ENCODE data around the gene AVP.

Gene AVP

GRCh38 chr20:3123542-3123941, 39.0 kb upstream of the AVP start:
- no peak overlapping the region for H3K27ac ChIP-seq (ENCODE audit: low read depth, low read length)
- H3F3A ChIP-seq (ENCODE audit: insufficient read depth), result no peaks in the 10 kb centered on the region
- no peaks in the 10 kb centered on the region for H3K27me3 ChIP-seq (ENCODE audit: low read length)
- H3K79me2 ChIP-seq (ENCODE audit: insufficient read depth, low read length), result no peaks in the 10 kb centered on the region
- no peaks in the 10 kb centered on the region; the same call in 1 of the 2 replicates for H3K9me3 ChIP-seq (ENCODE audit: insufficient read depth, low read length)
- no peak for TF ChIP-seq EZH2phosphoT487 (conservative IDR thresholded peaks at IDR 0.05; ENCODE audit: low read length)
- no peak for TF ChIP-seq CTCF (IDR thresholded peaks at IDR 0.05; ENCODE audit: insufficient read depth, low read length, poor library complexity, severe bottlenecking)
- peaks cover 3% of the 10 kb centered on the region; the same call in 1 of the 2 replicates for H3K36me3 ChIP-seq (ENCODE audit: low read length)
- no peak overlapping the region for H2AFZ ChIP-seq (ENCODE audit: low read depth, low read length, severe bottlenecking)
- H3K4me2 ChIP-seq (ENCODE audit: low read depth, low read length, poor library complexity, severe bottlenecking), result no peak overlapping the region
- no peak overlapping the region for H3K9ac ChIP-seq (ENCODE audit: low read length)
- no peaks in the 10 kb centered on the region for H3K9me2 ChIP-seq (replicated peaks; ENCODE audit: insufficient read depth, low read length)
- no peaks in the 10 kb centered on the region for H4K20me1 ChIP-seq (ENCODE audit: low read depth, low read length)
- H3K4me3 ChIP-seq (ENCODE audit: insufficient read depth, low read length, poor library complexity, severe bottlenecking), result no peak overlapping the region

GRCh38 chr20:3121955-3122610, 37.6 kb upstream of the AVP start:
- H3K9me3 ChIP-seq (ENCODE audit: insufficient read depth, low read length), result no peaks in the 10 kb centered on the region; the same call in 1 of the 2 replicates
- H3K27me3 ChIP-seq (ENCODE audit: low read length), result no peaks in the 10 kb centered on the region
- no peak overlapping the region for H3K9ac ChIP-seq (ENCODE audit: low read length)
- H3K79me2 ChIP-seq (ENCODE audit: insufficient read depth, low read length), result no peaks in the 10 kb centered on the region
- H3K4me3 ChIP-seq (ENCODE audit: insufficient read depth, low read length, poor library complexity, severe bottlenecking), result no peak overlapping the region
- H2AFZ ChIP-seq (ENCODE audit: low read depth, low read length, severe bottlenecking), result no peak overlapping the region
- no peak overlapping the region for H3K4me2 ChIP-seq (ENCODE audit: low read depth, low read length, poor library complexity, severe bottlenecking)
- no peaks in the 10 kb centered on the region for H3F3A ChIP-seq (ENCODE audit: insufficient read depth)
- no peaks in the 10 kb centered on the region for H3K9me2 ChIP-seq (replicated peaks; ENCODE audit: insufficient read depth, low read length)
- H3K36me3 ChIP-seq (ENCODE audit: low read length), result peaks cover 3% of the 10 kb centered on the region; the same call in 1 of the 2 replicates
- H4K20me1 ChIP-seq (ENCODE audit: low read depth, low read length), result no peaks in the 10 kb centered on the region
- no peak for TF ChIP-seq CTCF (IDR thresholded peaks at IDR 0.05; ENCODE audit: insufficient read depth, low read length, poor library complexity, severe bottlenecking)
- TF ChIP-seq EZH2phosphoT487 (conservative IDR thresholded peaks at IDR 0.05; ENCODE audit: low read length), result no peak
- H3K27ac ChIP-seq (ENCODE audit: low read depth, low read length), result no peak overlapping the region

GRCh38 chr20:3121271-3121911, 36.9 kb upstream of the AVP start:
- Histone ChIP-seq H3K79me2 (ENCODE audit: insufficient read depth, low read length) (no peaks in the 10 kb centered on the region), H3K27me3 (ENCODE audit: low read length) (no peaks in the 10 kb centered on the region), H3K9me2 (replicated peaks; ENCODE audit: insufficient read depth, low read length) (no peaks in the 10 kb centered on the region), H3K9me3 (ENCODE audit: insufficient read depth, low read length) (no peaks in the 10 kb centered on the region; the same call in 1 of the 2 replicates), H4K20me1 (ENCODE audit: low read depth, low read length) (no peaks in the 10 kb centered on the region), H3K4me3 (ENCODE audit: insufficient read depth, low read length, poor library complexity, severe bottlenecking) (no peak overlapping the region), H3K36me3 (ENCODE audit: low read length) (peaks cover 3% of the 10 kb centered on the region; the same call in 1 of the 2 replicates), H3K27ac (ENCODE audit: low read depth, low read length) (no peak overlapping the region), H3K4me2 (ENCODE audit: low read depth, low read length, poor library complexity, severe bottlenecking) (no peak overlapping the region), H3K9ac (ENCODE audit: low read length) (no peak overlapping the region), H3F3A (ENCODE audit: insufficient read depth) (no peaks in the 10 kb centered on the region), H2AFZ (ENCODE audit: low read depth, low read length, severe bottlenecking) (no peak overlapping the region)
- no peak for TF ChIP-seq EZH2phosphoT487 (conservative IDR thresholded peaks at IDR 0.05; ENCODE audit: low read length)
- no peak for TF ChIP-seq CTCF (IDR thresholded peaks at IDR 0.05; ENCODE audit: insufficient read depth, low read length, poor library complexity, severe bottlenecking)

All from SU-DHL-6 (cell line).